Brain pericyte (primary cell): ENCODE data around the gene BET1L.
"Not testable (repeated sequence)": the region's sequence is repeated elsewhere in the genome, so short reads cannot be mapped to it uniquely, and the experiment has no call there.

Experiments
- DNase-seq: peaks from one replicate; pipeline ENCODE4 v3.0.0-alpha.2; 2012; ENCODE audit warnings: low read depth, low spot score

BET1L gene

DNA sequence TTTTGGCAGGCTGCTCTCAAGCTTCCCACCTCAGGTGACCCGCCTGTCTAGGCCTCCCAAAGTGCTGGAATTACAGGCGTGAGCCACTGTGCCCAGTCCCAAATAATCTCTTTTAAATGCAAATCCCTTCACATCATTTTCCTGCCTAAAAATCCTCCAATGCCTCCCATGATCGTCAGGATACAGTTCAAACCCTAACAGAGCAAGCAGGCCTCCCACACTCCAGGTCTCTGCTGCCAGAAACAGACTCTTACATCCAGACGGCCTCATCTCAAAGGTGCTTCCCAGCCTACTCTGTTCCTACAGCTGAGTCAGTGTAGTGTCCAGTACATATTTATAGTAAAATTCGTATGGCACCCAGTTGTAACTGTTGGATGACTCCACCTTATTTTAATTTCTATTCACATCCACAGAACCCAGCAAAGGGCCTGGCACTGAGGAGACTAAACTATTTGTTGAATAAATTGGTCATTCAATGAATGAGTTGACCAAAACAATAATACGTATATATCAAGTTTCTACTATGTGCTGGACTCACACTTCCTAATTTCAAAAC, 20.7 kb upstream of the BET1L start:
- no peak for DNase-seq

DNA sequence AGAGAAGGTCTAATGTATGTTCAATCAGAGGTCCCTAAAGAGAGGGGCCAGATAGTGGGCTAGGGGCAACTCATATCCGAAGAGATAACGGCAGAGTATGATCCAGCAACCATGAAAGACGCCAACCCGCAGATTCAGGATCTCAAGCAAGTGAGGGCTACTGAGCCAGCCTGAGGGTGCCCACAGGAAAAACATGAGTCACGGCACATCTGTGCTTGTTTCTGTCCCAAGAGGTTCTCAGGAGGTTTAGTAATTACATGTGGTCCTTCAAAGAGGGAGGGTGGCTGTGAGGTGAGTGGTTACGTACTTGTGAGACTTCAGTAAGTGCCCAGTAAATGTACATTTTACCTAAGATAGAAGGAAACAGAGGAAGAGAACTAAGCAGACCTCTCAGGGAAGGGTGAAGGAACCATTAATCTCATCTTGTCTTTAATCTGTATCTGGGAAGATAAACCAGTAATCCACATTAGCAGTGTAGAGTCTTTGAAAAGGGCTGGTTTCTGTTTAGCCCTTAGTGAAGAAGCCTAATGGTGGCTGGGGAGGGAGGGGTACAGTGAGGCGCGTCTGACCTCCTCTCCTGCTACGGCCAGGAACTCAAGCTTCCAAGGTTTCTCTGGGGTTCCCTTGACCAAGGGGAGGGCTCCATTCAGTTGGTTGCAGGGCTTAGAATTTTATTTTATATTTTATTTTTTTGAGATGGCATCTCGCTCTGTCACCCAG, 18.7 kb upstream of the BET1L start:
- DNase-seq, result no peak

DNA sequence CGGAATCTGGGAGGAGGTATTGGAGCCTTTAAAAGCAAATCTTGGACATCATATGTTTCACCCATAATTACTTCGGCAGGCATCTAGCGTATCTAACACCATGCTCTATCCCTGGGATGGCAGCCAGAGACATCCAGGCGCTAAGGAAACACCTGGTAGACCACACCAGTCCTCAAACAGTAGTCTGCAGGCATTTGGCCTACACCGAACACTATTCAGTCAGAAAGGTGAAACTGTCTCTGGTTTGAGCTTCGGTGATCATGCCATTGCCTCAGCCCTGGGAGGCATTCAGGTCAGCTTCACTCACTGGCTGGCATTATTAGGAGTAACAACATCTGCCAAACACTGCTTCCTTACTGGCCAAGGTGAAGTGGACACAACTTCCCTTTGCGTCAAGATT, 17.2 kb upstream of the BET1L start:
- DNase-seq, result no peak

DNA sequence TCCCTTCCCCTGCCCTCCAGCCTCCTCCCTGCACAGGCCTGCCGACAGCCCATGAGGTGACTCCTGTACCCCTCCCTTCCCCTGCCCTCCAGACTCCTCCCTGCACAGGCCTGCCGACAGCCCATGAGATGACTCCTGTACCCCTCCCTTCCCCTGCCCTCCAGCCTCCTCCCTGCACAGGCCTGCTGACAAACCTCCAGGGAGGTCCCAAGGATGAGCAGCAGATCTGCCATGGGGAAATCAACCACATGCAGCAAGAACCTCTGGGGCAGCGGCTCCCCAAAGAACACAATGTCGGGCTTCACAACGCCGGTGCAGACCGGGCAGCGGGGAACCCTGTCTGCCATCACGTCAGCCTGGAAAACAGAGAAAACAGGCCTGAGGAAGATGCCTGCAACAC, 16.7 kb upstream of the BET1L start:
- DNase-seq, result no peak

DNA sequence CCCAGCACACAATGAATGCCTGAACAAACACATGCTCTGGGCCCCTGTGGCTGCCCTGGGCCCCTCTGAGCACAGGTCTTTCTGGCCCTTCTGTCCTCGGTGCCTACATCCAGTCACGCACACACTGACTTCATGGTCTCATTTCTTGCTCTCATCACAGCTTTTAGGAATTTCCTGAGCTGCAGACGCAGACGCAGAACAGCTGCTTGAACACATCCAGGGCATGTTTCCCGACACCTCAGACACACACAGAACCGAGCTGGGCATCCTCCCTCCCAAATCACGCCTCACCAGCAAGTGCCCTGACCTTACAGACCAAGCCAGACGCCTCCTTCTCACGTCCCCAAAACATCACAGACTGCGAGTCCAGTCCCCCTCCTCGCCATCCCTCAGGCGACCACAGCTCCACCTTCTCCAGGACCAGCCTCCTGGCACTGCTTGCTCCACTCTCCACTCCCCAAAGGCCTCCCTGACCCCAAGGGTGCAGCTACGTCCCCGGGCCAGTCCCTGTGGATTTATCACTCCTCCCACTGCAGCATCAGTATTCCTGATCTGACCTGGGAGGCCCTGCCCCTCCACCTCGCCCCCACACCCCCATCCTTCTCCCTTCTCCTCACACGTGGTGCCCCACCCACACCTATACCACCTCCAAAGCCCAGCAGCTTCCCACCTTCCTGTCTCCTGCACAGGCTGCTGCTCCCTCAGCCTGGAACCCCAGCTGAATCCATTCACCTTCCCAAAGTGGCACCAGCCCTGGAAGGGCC, 16.0 kb upstream of the BET1L start:
- DNase-seq, result no peak

DNA sequence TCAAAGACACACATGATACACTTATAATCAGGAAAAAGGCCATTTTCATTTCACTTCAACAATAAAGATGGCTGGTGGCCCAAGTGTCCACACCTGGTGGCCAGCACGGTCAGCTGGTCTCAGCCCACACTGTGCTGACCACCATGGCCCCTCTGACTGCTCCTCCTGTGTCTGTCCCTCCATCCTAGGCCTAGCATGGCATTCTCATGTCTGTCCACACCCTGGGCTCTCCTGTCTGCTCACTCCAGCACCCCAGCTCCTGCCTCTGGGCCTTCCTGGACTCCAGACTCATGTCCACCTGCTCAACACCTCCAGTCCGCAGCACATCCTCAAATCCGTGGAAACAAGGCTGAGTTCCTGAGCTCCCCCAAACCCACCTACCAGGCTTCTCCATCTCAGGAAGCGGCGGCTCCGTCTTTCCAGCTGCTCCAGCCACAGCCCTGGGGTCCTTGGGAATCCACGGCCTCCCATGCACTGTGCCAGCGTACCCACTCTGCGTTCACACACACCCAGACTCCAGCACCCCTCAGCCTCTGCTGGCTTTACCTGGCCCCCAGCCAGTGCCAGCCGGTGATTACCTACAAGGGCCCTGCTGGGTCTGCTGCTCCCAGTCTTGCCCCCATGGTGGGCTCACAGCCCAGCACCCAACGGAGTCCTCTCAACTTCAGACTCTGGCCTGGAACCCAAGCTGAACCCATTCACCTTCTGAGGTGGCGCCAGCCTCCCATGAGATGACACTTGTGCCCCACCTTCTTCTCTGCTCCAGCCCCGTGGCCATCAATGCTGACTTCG, 15.0 kb upstream of the BET1L start:
- DNase-seq, result no peak

DNA sequence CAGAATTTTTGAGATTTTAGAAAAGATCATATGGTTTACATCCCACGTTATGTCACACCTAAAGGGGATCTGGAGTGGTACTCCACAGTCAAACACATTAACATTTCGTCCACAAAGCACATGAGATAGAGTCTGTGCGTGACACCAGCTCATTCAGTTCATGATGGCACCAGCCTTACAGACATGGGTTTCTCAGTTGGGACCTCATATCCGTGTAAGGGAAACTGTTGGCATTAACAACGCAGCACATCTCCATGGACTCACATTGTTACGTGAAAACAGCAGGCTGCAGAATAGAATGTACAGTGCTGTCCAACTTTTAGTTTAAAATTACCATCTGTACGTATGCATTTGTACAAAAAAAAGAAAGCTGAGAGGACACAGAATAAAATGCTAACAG, 14.3 kb upstream of the BET1L start:
- DNase-seq, result no peak

DNA sequence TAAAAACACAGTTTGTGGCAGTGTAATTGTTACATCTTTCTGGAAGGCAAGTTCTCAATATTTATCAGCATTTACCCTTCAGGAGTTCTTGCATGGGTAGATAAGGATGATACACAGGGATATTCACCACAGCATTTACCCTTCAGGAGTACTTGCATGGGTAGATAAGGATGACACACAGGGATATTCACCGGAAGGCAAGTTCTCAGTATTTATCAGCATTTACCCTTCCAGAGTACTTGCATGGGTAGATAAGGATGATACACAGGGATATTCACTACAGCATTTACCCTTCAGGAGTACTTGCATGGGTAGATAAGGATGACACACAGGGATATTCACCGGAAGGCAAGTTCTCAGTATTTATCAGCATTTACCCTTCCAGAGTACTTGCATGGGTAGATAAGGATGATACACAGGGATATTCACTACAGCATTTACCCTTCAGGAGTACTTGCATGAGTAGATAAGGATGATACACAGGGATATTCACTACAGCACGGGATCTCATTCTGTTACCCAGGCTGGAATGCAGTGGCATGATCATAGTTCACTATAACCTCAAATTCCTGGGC, 13.5 kb upstream of the BET1L start:
- not testable (repeated sequence) for DNase-seq

DNA sequence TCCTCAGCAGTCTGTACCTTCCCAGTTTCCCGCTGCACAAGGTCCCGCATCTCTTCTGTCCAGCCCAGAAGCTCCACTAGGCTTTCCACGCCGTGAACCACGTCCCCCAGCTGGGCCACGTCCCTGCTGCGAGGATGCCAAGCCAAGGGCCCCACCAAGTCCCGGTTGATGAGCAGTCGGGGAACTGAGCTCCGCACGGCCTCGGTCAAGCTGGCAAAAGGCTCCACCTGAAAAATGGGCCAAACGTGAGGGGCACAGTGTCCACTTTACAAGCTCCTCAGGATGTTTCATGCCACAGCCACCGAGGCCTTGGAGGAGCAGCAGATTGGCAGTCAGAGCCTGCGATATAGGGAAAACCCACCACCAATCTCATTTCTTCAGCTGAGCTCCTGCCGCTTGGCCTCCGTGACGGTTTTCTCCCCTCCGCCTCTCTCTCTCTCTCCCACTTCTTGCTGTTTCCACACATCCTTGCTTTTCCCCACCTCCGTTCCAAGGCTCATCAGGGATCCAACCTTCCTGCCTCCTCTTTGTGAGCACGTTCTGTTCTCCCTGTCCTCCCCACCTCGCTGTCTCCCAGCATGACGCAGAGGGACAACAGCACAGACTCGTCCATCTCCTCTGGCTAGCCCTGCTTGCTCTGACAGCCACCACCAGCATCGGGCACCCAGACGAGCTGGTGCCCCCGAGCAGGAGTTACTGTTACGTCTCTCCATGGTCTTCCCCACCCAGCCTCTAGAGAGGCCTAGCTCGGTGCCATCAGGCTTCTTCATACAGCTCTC, 11.8 kb upstream of the BET1L start:
- DNase-seq, result no peak

DNA sequence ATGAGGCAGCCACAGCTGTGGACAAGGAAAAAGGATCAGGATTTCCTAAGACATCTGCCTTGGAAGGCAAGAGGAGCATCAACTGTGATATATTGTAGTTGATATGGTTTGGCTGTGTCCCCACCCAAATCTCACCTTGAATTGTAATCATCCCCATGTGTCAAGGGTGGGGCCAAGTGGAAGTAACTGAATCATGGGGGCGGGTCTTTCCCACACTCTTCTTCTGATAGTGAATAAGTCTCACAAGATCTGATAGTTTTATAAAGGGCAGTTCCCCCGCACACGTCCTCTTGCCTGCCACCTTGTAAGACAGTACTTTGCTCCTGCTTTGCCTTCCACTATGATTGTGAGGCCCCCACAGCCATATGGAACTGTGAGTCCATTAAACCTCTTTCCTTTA, 10.5 kb upstream of the BET1L start:
- DNase-seq, result no peak

DNA sequence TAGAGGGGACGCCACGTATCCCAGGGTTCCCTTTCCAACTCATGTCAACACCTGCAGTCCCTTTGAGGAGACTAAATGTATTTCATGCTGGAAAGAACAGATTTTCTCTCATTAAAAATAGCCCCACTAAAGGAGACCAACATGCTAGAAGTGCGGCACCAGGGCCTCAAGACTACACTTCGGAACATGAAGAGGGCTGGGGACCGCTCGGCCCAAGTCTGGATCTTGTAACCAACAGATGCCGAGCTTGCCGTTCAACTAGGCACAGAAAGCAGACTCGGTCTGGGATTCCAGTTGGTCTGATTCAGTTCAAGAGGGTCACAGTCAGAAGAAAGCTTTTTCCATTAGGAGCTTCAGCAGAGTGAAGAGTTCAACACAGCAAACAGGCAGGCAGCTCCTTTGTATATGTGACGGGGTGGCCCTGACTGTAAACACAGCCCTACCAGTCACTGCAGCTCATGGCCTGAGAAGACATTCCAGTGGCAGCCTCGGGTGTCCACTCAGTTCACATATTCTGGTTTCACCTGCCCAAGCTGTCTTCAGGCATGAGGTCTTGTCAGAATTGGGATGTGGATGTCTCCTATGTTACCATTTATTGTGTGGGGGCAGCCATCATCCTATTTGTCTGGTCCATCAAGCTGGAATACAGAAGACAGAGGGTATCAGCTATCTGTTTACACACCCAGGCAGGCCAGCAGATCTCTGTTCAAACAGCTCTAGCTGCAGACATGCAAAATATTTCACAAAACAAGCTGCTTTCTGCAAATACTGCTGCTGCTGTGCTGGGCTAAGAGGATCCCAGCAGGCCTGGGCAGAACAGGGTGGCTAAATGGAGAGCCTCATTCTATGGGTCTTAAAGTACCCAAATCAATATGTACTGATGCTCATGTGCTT, 9.1 kb upstream of the BET1L start:
- no peak for DNase-seq

DNA sequence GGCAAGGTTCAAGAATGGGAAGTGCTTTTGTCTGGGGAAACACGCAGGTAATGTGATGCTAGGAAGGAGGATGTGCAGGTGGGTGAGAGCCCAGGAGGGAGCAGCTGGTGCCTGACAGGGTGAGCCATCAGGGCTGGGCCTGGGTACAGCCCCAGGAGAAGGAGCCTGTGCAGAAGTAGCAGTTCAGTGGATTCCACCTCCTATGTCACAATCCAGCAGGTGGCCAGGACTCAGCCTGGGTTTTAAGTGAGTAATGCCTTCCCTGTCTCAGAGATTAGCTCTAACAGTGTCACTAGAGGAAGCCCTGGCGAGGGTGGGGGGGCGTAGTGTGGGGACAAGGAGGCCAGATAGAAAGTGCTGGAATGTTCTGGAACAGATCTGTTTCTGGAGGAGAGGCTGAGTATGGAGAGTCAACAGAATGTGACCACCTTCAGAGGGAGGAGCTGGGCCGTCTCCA, 8.4 kb upstream of the BET1L start:
- no peak for DNase-seq

DNA sequence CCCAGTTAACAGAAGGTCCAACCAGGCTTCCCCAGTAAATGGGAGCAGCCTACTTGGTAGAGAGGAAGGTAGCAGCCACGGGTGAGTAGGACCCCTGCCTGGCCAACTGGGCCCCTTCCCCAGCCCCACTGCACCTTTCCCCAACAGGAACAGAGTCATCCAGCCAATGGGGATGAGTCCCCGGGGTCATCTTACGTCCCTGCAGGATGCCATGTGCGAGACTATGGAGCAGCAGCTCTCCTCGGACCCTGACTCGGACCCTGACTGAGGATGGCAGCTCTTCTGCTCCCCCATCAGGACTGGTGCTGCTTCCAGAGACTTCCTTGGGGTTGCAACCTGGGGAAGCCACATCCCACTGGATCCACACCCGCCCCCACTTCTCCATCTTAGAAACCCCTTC, 6.9 kb upstream of the BET1L start:
- no peak for DNase-seq

DNA sequence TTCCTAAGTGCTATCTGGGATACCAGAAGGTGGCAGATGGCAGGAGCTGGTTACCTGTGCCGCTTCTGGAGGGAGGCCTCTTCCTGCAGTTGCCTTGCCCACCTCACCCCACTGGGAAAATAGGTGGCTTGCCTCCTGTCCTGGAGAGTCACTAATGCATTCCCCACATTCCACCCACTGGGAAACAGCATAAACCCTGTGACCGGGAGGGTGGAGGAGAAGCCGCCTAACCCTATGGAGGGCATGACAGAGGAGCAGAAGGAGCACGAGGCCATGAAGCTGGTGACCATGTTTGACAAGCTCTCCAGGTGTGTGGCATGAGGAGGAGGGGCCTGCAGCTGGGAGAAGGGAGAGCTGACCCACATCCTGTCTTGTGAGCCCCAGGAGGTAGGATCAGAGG, 5.9 kb upstream of the BET1L start:
- no peak for DNase-seq

DNA sequence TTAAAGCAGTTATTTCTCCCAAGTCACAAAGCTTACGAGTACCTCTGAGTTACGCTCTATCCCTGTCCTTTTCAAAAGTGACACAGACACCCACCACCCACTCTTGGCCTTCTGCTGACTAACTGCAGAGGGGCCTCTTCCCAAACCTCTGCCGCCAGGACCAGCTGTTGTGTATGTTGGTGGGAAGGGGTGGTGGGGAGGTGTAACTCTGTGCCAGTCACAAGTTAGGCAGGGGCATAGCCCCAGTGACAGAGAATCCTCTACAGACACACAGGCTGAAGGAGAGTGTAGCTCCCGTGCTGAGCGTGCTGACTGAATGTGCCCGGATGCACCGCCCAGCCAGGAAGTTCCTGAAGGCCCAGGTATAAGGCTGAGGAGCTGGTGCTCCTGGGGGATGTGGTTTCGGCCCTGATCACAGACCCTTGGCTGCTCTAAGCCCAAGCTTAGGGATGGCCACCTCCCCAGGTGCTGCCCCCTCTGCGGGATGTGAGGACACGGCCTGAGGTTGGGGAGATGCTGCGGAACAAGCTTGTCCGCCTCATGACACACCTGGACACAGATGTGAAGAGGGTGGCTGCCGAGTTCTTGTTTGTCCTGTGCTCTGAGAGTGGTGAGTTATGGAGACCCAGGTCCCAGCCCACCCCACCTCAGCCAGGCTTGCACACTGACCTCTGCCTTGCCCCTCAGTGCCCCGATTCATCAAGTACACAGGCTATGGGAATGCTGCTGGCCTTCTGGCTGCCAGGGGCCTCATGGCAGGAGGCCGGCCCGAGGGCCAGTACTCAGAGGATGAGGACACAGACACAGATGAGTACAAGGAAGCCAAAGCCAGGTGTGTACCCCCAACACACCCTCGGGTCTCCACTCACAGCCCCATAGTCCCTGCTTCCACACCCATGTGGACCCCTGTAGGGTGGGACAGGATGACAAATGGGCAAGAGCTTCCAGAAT, 5.2 kb upstream of the BET1L start:
- DNase-seq, result no peak

DNA sequence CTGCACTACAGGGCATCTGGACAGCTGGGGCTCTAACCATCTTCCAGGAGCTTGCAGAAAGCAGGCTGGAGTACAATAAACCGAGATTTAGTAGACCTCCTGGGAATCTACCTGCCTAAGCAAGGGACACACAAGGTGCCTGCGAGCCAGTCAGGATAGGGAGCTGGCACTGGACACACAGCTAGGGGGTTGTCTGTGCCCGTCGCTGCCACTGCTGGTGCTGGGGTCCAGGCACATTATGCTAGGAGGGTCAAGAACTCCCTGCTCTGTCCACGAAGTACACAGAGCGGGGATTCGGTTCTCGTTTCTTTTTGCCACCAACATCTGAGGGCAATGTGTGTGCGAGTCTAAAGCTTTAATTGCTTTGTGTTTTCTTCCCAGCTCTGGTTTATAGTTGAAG, 4.5 kb upstream of the BET1L start:
- DNase-seq, result no peak

DNA sequence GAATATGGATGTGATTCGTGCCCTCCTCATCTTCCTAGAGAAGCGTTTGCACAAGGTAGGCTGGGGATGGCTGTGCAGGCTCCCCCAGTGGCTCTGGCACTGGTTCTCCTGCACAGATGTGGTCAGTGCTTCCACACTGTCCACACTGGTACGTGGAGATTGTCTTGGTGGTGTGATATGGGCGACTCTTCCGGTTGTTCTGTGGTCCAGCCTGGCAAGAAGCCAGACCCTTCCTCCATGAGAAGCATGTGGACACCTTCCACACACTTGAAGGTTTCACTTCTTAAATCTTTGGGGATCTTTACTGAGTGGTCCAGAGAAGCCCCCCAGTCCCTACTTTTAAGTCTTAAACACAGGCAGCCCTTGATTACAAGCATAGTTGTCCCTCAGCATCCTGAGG, 4.1 kb upstream of the BET1L start:
- DNase-seq, result no peak

DNA sequence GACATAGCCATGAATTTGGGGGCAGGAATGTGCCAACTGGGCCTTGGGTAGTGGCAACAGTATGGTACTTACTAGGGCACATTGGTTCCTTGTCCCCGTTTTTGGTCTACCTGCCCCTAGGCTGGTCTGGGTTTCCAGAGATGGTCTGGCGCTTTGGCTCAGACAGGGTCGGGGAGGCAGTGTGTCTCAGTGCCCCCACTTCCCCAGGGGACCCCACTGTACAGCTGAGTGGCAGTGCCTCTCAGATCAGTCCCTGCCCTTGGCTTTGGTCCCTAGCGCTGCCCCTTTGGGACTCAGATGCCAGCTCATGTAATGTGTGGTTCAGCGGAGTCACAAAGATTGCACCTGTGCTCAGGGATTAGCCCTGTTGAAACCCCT, 3.6 kb upstream of the BET1L start:
- no peak for DNase-seq
